Cardiac muscle cell (in vitro differentiated cells and primary cell): ENCODE measurements around the gene SLC15A5. TPM values are rescaled to one million over a fixed set of nuclear protein-coding genes. Genes with fewer than 3 reads are reported as not detected.
A peak's percentile ranks its signal among the peaks of the same experiment; 100 is the strongest.

Source experiments
- DNase-seq, 2 donors: peaks; one replicate each; pipeline versions ENCODE4 v3.0.0 to v3.0.0-alpha.2; 2010 to 2017; ENCODE audit warnings: low read depth in 1 of 2, low spot score in 1 of 2
- H3K27ac ChIP-seq: fragments of 200-600 bp; sonication (generic); 2 replicates; pipeline ENCODE4 v1.5.1; 2016
- H3K27me3 ChIP-seq: fragments of 200-600 bp; sonication (generic); 2 replicates; pipeline ENCODE4 v1.6.0; 2016; ENCODE audit warnings: control low read depth
- H3K36me3 ChIP-seq: fragments of 200-600 bp; sonication (generic); 2 replicates; pipeline ENCODE4 v1.5.1; 2016; ENCODE audit warnings: control low read depth
- H3K4me1 ChIP-seq: fragments of 200-600 bp; sonication (generic); 2 replicates; pipeline ENCODE4 v1.8.1; 2017; ENCODE audit warnings: low read depth, mild to moderate bottlenecking, mixed run types
- H3K4me3 ChIP-seq: fragments of 200-600 bp; sonication (generic); 2 replicates; pipeline ENCODE4 v1.5.1; 2016; ENCODE audit warnings: mild to moderate bottlenecking
- H3K9me3 ChIP-seq: fragments of 200-600 bp; sonication (generic); 2 replicates; pipeline ENCODE4 v1.5.1; 2017; ENCODE audit warnings: low read depth, mild to moderate bottlenecking, control low read depth
- polyA plus RNA-seq: library from polyadenylated mRNA; unstranded; fragments of >200 nt; fragmentation: Nextera tagmentation; extraction: Ambion mirVana; gene quantifications from 2 replicates; pipeline ENCODE4 v1.2.1, GENCODE V29; 2016
- total RNA-seq: library from RNA; depleted of rRNA; stranded (reverse); fragments of >200 nt; gene quantifications from 2 replicates; pipeline ENCODE4 v1.2.3, GENCODE V29; 2016
- TF ChIP-seq, protein P1 (sequence below): IDR thresholded peaks from 2 replicates; pipeline ENCODE4 v1.5.1; 2012; ENCODE audit warnings: low read depth, mild to moderate bottlenecking, low read length

Gene SLC15A5
- total and polyA plus RNA-seq, 2 experiments from 2014 or later, result not detected

DNA sequence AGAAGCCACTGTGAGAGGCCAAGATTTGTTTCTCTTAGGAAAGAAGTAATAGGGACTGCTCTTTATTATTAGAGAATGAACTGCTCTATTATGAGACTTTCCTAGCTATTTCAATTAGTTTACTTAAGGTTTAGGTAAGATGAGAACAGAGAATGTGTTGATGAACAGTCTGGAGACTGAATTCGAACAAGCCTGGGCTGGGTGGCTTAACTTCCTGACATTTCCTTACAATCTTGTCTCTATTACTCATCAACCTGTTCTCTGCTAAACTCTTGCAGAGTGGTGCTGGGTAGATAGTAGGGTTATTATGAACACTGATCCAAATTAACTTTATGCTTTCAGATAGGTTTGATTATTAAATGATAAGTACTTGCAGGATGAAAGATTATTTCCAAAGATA, 31.2 kb downstream of the SLC15A5 start:
- H3K4me1 ChIP-seq, result no peaks in the 10 kb centered on the region
- H3K4me3 ChIP-seq, result no peak overlapping the region
- no peaks in the 10 kb centered on the region for H3K9me3 ChIP-seq
- TF ChIP-seq, protein P1, sequence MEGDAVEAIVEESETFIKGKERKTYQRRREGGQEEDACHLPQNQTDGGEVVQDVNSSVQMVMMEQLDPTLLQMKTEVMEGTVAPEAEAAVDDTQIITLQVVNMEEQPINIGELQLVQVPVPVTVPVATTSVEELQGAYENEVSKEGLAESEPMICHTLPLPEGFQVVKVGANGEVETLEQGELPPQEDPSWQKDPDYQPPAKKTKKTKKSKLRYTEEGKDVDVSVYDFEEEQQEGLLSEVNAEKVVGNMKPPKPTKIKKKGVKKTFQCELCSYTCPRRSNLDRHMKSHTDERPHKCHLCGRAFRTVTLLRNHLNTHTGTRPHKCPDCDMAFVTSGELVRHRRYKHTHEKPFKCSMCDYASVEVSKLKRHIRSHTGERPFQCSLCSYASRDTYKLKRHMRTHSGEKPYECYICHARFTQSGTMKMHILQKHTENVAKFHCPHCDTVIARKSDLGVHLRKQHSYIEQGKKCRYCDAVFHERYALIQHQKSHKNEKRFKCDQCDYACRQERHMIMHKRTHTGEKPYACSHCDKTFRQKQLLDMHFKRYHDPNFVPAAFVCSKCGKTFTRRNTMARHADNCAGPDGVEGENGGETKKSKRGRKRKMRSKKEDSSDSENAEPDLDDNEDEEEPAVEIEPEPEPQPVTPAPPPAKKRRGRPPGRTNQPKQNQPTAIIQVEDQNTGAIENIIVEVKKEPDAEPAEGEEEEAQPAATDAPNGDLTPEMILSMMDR, result no peak
- H3K36me3 ChIP-seq, result no peaks in the 10 kb centered on the region
- no peak overlapping the region for H3K27ac ChIP-seq
- DNase-seq, result no peak
- no peaks in the 10 kb centered on the region for H3K27me3 ChIP-seq

DNA sequence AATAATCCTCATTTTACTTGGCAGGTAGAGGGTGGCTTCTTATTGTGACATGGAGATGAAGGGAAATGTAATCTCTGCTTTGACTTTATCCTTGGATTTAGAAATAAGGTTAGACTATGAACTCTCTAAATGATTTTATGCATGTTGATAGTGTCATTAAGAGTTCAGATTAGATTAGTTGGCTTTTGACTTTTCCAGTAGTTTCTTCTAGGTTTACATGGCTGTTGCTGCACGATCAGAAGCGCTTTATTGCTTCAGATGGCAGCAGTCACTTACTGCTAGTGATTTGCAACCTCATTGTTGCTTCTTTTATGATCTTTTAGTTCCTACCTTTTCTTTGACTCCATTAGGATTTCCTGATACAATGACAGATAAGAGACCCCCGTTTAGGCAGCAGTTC, 32.3 kb downstream of the SLC15A5 start:
- TF ChIP-seq, protein P1, result no peak
- no peaks in the 10 kb centered on the region for H3K9me3 ChIP-seq
- no peaks in the 10 kb centered on the region for H3K4me1 ChIP-seq
- no peaks in the 10 kb centered on the region for H3K36me3 ChIP-seq
- no peak for DNase-seq
- no peaks in the 10 kb centered on the region for H3K27me3 ChIP-seq
- no peak overlapping the region for H3K27ac ChIP-seq
- no peak overlapping the region for H3K4me3 ChIP-seq

DNA sequence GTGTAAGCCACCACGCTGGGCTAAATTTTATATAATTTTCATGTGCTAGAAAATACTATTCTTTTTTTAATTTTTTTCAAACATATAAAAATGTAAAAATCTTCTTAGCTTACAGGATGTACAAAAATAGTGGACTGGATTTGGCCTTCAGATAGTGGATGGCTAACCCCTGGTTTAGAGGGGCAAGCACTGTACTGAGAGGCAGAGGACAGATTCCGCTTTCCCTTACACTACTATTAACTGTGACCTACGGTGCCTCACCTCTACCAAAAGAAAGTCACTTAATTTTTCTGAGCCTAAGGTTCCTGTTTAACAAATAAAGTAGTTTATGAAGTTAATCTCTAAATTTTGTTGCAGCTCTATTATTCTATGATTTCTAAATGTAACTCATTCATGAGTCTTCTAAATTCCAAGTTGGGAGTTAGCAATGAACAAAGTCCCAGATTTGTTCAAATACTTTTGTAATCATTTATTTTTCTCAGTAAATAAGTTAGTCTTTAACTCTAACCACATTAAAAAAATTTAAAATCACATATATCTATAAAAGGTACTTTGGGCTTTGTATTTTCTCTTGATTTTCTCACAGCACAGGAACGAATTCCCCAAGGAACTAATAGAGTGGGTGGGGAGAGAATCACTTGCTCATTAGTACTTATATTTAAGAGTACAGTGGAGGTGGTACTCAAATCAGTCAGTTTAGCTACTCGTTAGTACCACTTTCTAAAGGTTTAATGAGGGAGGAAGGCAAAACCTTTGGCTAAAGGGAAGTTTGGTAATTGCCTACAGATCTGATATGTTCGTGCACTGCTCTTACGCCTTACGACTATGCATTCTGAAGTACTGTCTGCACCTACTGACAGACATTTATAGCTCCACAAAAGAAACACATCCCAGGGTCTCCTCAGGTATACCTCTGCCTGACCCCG, 33.7 kb downstream of the SLC15A5 start:
- Histone ChIP-seq H3K9me3 (no peaks in the 10 kb centered on the region), H3K4me3 (no peak overlapping the region), H3K27me3 (no peaks in the 10 kb centered on the region), H3K27ac (no peak overlapping the region), H3K4me1 (no peaks in the 10 kb centered on the region), H3K36me3 (no peaks in the 10 kb centered on the region)
- TF ChIP-seq, protein P1, result no peak
- no peak for DNase-seq

DNA sequence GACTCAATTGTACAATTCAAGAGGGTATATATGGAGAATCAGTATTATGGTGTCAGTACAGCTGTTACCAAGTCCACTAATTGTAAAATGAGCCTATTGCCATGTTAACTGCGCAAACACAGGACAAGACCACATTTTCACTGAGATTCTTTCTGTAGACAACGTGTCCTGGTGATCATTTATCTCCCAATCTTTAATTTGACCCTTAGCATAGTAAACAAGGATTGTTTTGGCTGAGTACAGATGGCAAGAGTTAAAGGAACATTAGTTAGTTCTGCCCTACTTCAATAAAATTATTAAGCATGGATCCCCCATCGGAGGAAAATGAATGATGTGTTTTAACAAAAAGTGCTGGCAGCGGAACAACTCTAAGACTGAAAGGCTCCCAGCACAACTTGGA, 36.1 kb downstream of the SLC15A5 start:
- Histone ChIP-seq H3K4me3 (no peak overlapping the region), H3K27ac (no peak overlapping the region), H3K9me3 (no peaks in the 10 kb centered on the region), H3K4me1 (no peaks in the 10 kb centered on the region), H3K36me3 (no peaks in the 10 kb centered on the region), H3K27me3 (no peaks in the 10 kb centered on the region)
- DNase-seq, result no peak
- TF ChIP-seq, protein P1, result no peak

DNA sequence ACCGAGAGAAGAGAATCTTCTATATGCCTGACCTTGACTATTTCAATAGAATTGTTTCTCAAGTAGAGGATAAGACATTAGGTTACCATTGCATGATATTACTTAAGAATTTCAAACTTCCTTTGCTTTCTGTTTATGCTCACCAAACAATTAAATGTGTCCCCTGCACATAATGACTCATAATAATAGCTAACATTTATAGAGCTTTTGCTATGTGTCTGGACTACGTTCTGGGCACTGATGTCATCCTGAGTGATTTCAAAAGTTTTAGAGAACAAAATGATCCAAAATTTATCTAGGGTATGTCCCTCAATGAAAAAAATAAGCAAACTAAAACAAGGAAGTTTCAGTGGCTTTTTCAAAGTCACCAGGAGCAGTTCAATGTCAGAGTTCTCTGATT, 38.8 kb downstream of the SLC15A5 start:
- Histone ChIP-seq H3K4me3 (no peak overlapping the region), H3K36me3 (no peaks in the 10 kb centered on the region), H3K27ac (no peak overlapping the region), H3K27me3 (no peaks in the 10 kb centered on the region), H3K4me1 (no peaks in the 10 kb centered on the region), H3K9me3 (no peaks in the 10 kb centered on the region)
- TF ChIP-seq, protein P1, result no peak
- peak in 1 of 2 donors; percentile 46 for DNase-seq
